Measurements from ENCODE around the gene ACOX3. TPM values are rescaled to one million over a fixed set of nuclear protein-coding genes. Genes with fewer than 3 reads are reported as not detected.

Gene ACOX3
- total RNA-seq, 6 donors from 2014 or later: 23.7 to 56.6 (median 31.8) TPM

DNA sequence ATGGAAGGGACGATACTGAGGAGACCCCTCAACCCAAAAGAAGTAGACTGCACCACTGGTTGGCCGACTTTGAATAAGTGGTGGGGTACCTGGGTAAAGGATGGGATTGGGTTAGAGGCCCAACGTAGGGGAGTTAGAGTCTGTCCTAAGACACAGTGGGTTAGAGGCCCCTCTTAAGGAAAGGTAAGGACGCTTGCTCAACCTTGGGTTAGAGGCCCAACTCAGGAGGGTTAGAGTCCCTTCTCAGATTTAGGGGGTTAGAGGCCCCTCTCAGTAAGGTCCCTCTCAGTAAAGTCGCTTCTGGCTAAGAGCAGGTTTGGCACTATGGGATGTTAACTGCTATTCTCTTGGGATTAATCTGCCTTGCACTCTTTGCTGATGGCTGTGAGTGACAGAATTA lies 81.3 kb downstream of the ACOX3 start:
- Histone ChIP-seq H3K4me3 (no peak overlapping the region), H3K9me3 (no peaks in the 10 kb centered on the region), H3K36me3 (no peaks in the 10 kb centered on the region), H3K27me3 (no peaks in the 10 kb centered on the region), H3K4me1 (peaks cover 0 to 9% (median 1%) of the 10 kb centered on the region in 4 donors), H3K27ac (no peak overlapping the region)
- no peak for DNase-seq
- ATAC-seq (ENCODE audit: low FRiP score in 2 of 2): no peak
- WGBS, 2 donors: 73 to 95% methylated on average over 5 of the region's 5 CpGs
- no peak for TF ChIP-seq POLR2AphosphoS5 (IDR thresholded peaks at IDR 0.05)
- TF ChIP-seq POLR2A (IDR thresholded peaks at IDR 0.05): no peak
- no peak for TF ChIP-seq CTCF (IDR thresholded peaks at IDR 0.05)
- TF ChIP-seq EP300 (IDR thresholded peaks at IDR 0.05): no peak

- Histone ChIP-seq H3K36me3 (no peaks in the 10 kb centered on the region), H3K4me1 (peaks cover 11 to 20% (median 19%) of the 10 kb centered on the region in 4 donors), H3K9me3 (no peaks in the 10 kb centered on the region), H3K27me3 (no peaks in the 10 kb centered on the region), H3K4me3 (no peak overlapping the region), H3K27ac (no peak overlapping the region)
- DNase-seq (no peak), ATAC-seq (ENCODE audit: low FRiP score in 2 of 2) (no peak)
- 80 to 83% methylated on average over 8 of the region's 8 CpGs for WGBS, 2 donors
- TF ChIP-seq POLR2A (IDR thresholded peaks at IDR 0.05) (no peak), EP300 (IDR thresholded peaks at IDR 0.05) (no peak), CTCF (IDR thresholded peaks at IDR 0.05) (no peak), POLR2AphosphoS5 (IDR thresholded peaks at IDR 0.05) (no peak)
Measured at GRCh38 chr4:8356856-8357255, 83.7 kb downstream of the ACOX3 start.

DNA sequence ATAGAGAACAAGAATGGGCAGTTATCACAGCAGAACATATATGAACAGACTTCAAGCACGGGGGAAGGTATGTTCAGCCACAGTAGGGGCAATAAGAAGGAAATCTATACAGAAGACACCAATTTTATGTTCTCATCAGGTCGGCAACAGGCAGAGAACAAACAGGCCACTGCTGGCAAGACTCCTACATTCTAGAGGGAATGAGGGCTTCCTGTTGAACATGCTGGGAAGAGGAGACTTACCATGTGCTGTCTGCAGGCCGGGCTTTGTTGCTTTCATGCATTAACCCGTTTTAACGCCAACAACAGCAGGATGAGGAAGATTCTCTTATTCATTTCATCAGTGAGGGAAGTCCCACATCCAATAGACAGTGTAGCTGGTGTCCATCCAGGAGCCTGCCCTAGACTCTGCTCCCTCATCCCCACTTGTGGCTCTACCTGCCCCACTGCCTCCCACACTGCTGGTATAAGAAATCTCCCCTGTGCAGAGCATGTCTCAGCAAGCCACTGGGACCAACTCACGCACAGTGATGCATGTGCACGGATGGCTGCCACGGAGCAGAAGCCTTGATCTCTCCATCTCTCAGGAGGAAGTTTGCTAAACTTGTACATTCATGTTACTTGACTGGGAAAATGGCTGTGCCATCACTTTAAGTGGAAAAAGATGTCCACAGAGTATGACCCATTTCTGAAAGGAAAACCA lies 84.5 kb downstream of the ACOX3 start:
- TF ChIP-seq POLR2AphosphoS5 (IDR thresholded peaks at IDR 0.05) (no peak), EP300 (IDR thresholded peaks at IDR 0.05) (no peak), CTCF (IDR thresholded peaks at IDR 0.05) (no peak), POLR2A (IDR thresholded peaks at IDR 0.05) (no peak)
- Histone ChIP-seq H3K27me3 (no peaks in the 10 kb centered on the region), H3K4me3 (no peak overlapping the region), H3K9me3 (no peaks in the 10 kb centered on the region), H3K36me3 (no peaks in the 10 kb centered on the region), H3K4me1 (peaks cover 16 to 29% (median 25%) of the 10 kb centered on the region in 4 donors), H3K27ac (no peak overlapping the region)
- ATAC-seq (ENCODE audit: low FRiP score in 2 of 2) (no peak), DNase-seq (no peak)
- 56 to 64% methylated on average over 8 of the region's 8 CpGs for WGBS, 2 donors

GRCh38 chr4:8355306-8355705 lies 85.2 kb downstream of the ACOX3 start:
- WGBS, 2 donors: 62 to 72% methylated on average over 6 of the region's 6 CpGs
- ATAC-seq (ENCODE audit: low FRiP score in 2 of 2) (no peak), DNase-seq (no peak)
- Histone ChIP-seq H3K27ac (no peak overlapping the region), H3K36me3 (no peaks in the 10 kb centered on the region), H3K27me3 (no peaks in the 10 kb centered on the region), H3K9me3 (no peaks in the 10 kb centered on the region), H3K4me1 (peaks cover 16 to 33% (median 26%) of the 10 kb centered on the region in 4 donors), H3K4me3 (no peak overlapping the region)
- TF ChIP-seq EP300 (IDR thresholded peaks at IDR 0.05) (no peak), POLR2AphosphoS5 (IDR thresholded peaks at IDR 0.05) (no peak), CTCF (IDR thresholded peaks at IDR 0.05) (no peak), POLR2A (IDR thresholded peaks at IDR 0.05) (no peak)
